ENCODE data around the gene ACOT11.
"Not testable (repeated sequence)": the region's sequence is repeated elsewhere in the genome, so short reads cannot be mapped to it uniquely, and the experiment has no call there.

Gene ACOT11

GRCh38 chr1:54547601-54548388 lies at the start of gene ACOT11:
Gene ACOT11, plus strand, starts transcription at chr1:54548228. Its CDS starts 82 bp downstream, at chr1:54548310.
- peak; percentile 95 for DNase-seq

- DNase-seq, result no peak
Measured at GRCh38 chr1:54498383-54499096, 49.5 kb upstream of the ACOT11 start.

GRCh38 chr1:54499097-54499359 lies 49.0 kb upstream of the ACOT11 start:
- no peak for DNase-seq

GRCh38 chr1:54499360-54500106 lies 48.5 kb upstream of the ACOT11 start:
- peak; percentile 76 for DNase-seq

GRCh38 chr1:54500107-54500431 lies 48.0 kb upstream of the ACOT11 start:
- no peak for DNase-seq

- DNase-seq, result no peak
Measured at GRCh38 chr1:54501849-54502248, 46.2 kb upstream of the ACOT11 start.

GRCh38 chr1:54502342-54502741 lies 45.7 kb upstream of the ACOT11 start:
- DNase-seq, result no peak

- DNase-seq, result no peak
Measured at GRCh38 chr1:54506594-54506993, 41.4 kb upstream of the ACOT11 start.

GRCh38 chr1:54507033-54507870 lies 40.8 kb upstream of the ACOT11 start:
- DNase-seq, result no peak

- no peak for DNase-seq
Measured at GRCh38 chr1:54510715-54511270, 37.2 kb upstream of the ACOT11 start.

GRCh38 chr1:54513921-54514580 lies 34.0 kb upstream of the ACOT11 start:
- DNase-seq, result not testable (repeated sequence)

- DNase-seq, result no peak
Measured at GRCh38 chr1:54516249-54516920, 31.6 kb upstream of the ACOT11 start.

GRCh38 chr1:54517496-54517895 lies 30.5 kb upstream of the ACOT11 start:
- DNase-seq, result peak; percentile 30

- no peak for DNase-seq
Measured at GRCh38 chr1:54518489-54518888, 29.5 kb upstream of the ACOT11 start.

- DNase-seq, result no peak
Measured at GRCh38 chr1:54519709-54520108, 28.3 kb upstream of the ACOT11 start.

GRCh38 chr1:54520631-54521321 lies 27.3 kb upstream of the ACOT11 start:
- no peak for DNase-seq

- DNase-seq, result not testable (repeated sequence)
Measured at GRCh38 chr1:54526565-54526964, 21.5 kb upstream of the ACOT11 start.

GRCh38 chr1:54528613-54529012 lies 19.4 kb upstream of the ACOT11 start:
- DNase-seq, result no peak

GRCh38 chr1:54532033-54532432 lies 16.0 kb upstream of the ACOT11 start:
- no peak for DNase-seq

GRCh38 chr1:54536656-54537055 lies 11.4 kb upstream of the ACOT11 start:
- not testable (repeated sequence) for DNase-seq

GRCh38 chr1:54537611-54538010 lies 10.4 kb upstream of the ACOT11 start:
- DNase-seq, result no peak
